ENCODE data around the gene REN. TPM values are rescaled to one million over a fixed set of nuclear protein-coding genes. Genes with fewer than 3 reads are reported as not detected.
A peak's percentile ranks its signal among the peaks of the same experiment; 100 is the strongest.

REN gene
- total and polyA plus RNA-seq, 2 experiments from 2014 or later: not detected

GRCh38 chr1:204130178-204130577 is 36.0 kb downstream of the REN start:
- H3K27me3 Mint-ChIP-seq (ENCODE audit: insufficient read depth, low read depth, poor library complexity): peaks cover 19% of the 10 kb centered on the region
- no peak overlapping the region for H3K4me3 Mint-ChIP-seq
- H3K27me3 ChIP-seq (ENCODE audit: insufficient read depth): no peaks in the 10 kb centered on the region
- no peaks in the 10 kb centered on the region for H3K79me2 ChIP-seq (replicated peaks; ENCODE audit: insufficient read depth)
- DNase-seq (ENCODE audit: low spot score): peak; percentile 25
- 0 out of 2 replicates have a peak, but pooled peaks cover 14% of the 10 kb centered on the region for H3F3A ChIP-seq (replicated peaks; ENCODE audit: low read depth)
- H2AFZ ChIP-seq: no peak overlapping the region
- H4K20me1 ChIP-seq (replicated peaks; ENCODE audit: insufficient read depth): peaks cover 8% of the 10 kb centered on the region; the same call in 1 of the 2 replicates
- no peak overlapping the region for H3K27ac ChIP-seq (ENCODE audit: low read depth)
- H3K4me3 ChIP-seq: no peak overlapping the region
- H3K36me3 ChIP-seq (ENCODE audit: insufficient read depth): peaks cover 11% of the 10 kb centered on the region; the same call in 1 of the 2 replicates
- peaks cover 32% of the 10 kb centered on the region for H3K4me1 ChIP-seq (ENCODE audit: insufficient read depth)
- peak overlapping the region; percentile 57; the same call in 1 of the 2 replicates for H3K4me2 ChIP-seq
- no peak overlapping the region; the same call in 1 of the 2 replicates for H3K27ac Mint-ChIP-seq
- no peak for ATAC-seq
- H3K9me2 ChIP-seq (ENCODE audit: insufficient read depth): no peaks in the 10 kb centered on the region
- peaks cover 42% of the 10 kb centered on the region for H3K36me3 Mint-ChIP-seq (ENCODE audit: low read depth)
- no peaks in the 10 kb centered on the region for H3K9me3 Mint-ChIP-seq
- no peak for TF ChIP-seq EZH2phosphoT487 (IDR thresholded peaks at IDR 0.05; ENCODE audit: unreplicated experiment)
- TF ChIP-seq, protein P1, sequence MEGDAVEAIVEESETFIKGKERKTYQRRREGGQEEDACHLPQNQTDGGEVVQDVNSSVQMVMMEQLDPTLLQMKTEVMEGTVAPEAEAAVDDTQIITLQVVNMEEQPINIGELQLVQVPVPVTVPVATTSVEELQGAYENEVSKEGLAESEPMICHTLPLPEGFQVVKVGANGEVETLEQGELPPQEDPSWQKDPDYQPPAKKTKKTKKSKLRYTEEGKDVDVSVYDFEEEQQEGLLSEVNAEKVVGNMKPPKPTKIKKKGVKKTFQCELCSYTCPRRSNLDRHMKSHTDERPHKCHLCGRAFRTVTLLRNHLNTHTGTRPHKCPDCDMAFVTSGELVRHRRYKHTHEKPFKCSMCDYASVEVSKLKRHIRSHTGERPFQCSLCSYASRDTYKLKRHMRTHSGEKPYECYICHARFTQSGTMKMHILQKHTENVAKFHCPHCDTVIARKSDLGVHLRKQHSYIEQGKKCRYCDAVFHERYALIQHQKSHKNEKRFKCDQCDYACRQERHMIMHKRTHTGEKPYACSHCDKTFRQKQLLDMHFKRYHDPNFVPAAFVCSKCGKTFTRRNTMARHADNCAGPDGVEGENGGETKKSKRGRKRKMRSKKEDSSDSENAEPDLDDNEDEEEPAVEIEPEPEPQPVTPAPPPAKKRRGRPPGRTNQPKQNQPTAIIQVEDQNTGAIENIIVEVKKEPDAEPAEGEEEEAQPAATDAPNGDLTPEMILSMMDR (conservative IDR thresholded peaks at IDR 0.05; ENCODE audit: low read depth in 2 of 2): no peak
- TF ChIP-seq EZH2 (IDR thresholded peaks at IDR 0.05; ENCODE audit: low read depth, unreplicated experiment): no peak
- TF ChIP-seq ZNF114 (CRISPR knock-in tag; IDR thresholded peaks at IDR 0.05): no peak
- TF ChIP-seq STAT1 (IDR thresholded peaks at IDR 0.05; ENCODE audit: unreplicated experiment): no peak
- TF ChIP-seq NANOG (IDR thresholded peaks at IDR 0.05; ENCODE audit: borderline replicate concordance): no peak
- no peak for TF ChIP-seq CREB1 (CRISPR knock-in tag; IDR thresholded peaks at IDR 0.05; ENCODE audit: low read depth)
- TF ChIP-seq ETS1 (IDR thresholded peaks at IDR 0.05): no peak
- no peak for TF ChIP-seq REST (IDR thresholded peaks at IDR 0.05; ENCODE audit: unreplicated experiment)
- H3K4me1 Mint-ChIP-seq: peaks cover 49% of the 10 kb centered on the region

All from GM23338 (cell line).